HepG2 (cell line): Measurements from ENCODE around the gene BICRAL. TPM values are rescaled to one million over a fixed set of nuclear protein-coding genes. Genes with fewer than 3 reads are reported as not detected.
A peak's percentile ranks its signal among the peaks of the same experiment; 100 is the strongest.

Experiments
- CENPX ChIP-seq: sonication (generic); formaldehyde crosslinking; IDR thresholded peaks from 2 replicates; pipeline ENCODE4 v1.9.0; 2021; ENCODE audit warnings: mild to moderate bottlenecking, missing genetic modification reagents, moderate library complexity
- EP300 ChIP-seq, 3 experiments: sonication (generic) in 1 of 3; formaldehyde crosslinking in 1 of 3; IDR thresholded peaks; 2 replicates each; pipeline versions ENCODE4 v1.5.1 to v1.6.1; 2011 to 2020; ENCODE audit warnings: low read depth in 2 of 3, low read length in 2 of 3, borderline replicate concordance in 1 of 3, improper control_type of control experiment in 1 of 3, mild to moderate bottlenecking in 1 of 3, missing genetic modification reagents in 1 of 3, moderate library complexity in 1 of 3
- ESRRA ChIP-seq: sonication (generic); formaldehyde crosslinking; IDR thresholded peaks from 2 replicates; pipeline ENCODE4 v1.5.1; 2020; ENCODE audit warnings: mild to moderate bottlenecking, low read depth, missing genetic modification reagents
- FLYWCH1 ChIP-seq: sonication (generic); formaldehyde crosslinking; IDR thresholded peaks from 2 replicates; pipeline ENCODE4 v1.8.1; 2023; ENCODE audit warnings: mild to moderate bottlenecking, missing genetic modification reagents
- FOXO1 ChIP-seq: sonication (generic); formaldehyde crosslinking; IDR thresholded peaks from 2 replicates; pipeline ENCODE4 v1.4.0; 2020; ENCODE audit warnings: missing genetic modification reagents
- HES4 ChIP-seq: sonication (generic); formaldehyde crosslinking; IDR thresholded peaks from 2 replicates; pipeline ENCODE4 v1.9.0; 2021; ENCODE audit warnings: mild to moderate bottlenecking, missing genetic modification reagents, borderline replicate concordance
- HNF4G ChIP-seq, 2 experiments: sonication (generic) in 1 of 2; formaldehyde crosslinking in 1 of 2; IDR thresholded peaks; 2 replicates each; pipeline versions ENCODE4 v1.4.0 to v1.6.1; 2011 to 2020; ENCODE audit warnings: borderline replicate concordance in 2 of 2, low read depth in 2 of 2, mild to moderate bottlenecking in 2 of 2, low read length in 1 of 2, missing genetic modification reagents in 1 of 2, moderate library complexity in 1 of 2
- KDM5A ChIP-seq: fragments of 200-600 bp; sonication (generic); IDR thresholded peaks from 2 replicates; pipeline ENCODE4 v1.7.0; 2018; ENCODE audit warnings: antibody characterized with exemption, mild to moderate bottlenecking, low read length, borderline replicate concordance
- MED1 ChIP-seq: sonication (generic); formaldehyde crosslinking; IDR thresholded peaks from 2 replicates; pipeline ENCODE4 v1.4.0; 2020; ENCODE audit warnings: missing genetic modification reagents
- MIXL1 ChIP-seq: IDR thresholded peaks from 2 replicates; pipeline ENCODE4 v1.6.1; 2016
- PHF20 ChIP-seq: sonication (generic); formaldehyde crosslinking; IDR thresholded peaks from 2 replicates; pipeline ENCODE4 v1.5.0; 2020; ENCODE audit warnings: mild to moderate bottlenecking, missing genetic modification reagents
- PITX1 ChIP-seq: sonication (generic); formaldehyde crosslinking; IDR thresholded peaks from 2 replicates; pipeline ENCODE4 v1.5.1; 2020; ENCODE audit warnings: mild to moderate bottlenecking, missing genetic modification reagents
- PPARG ChIP-seq: conservative IDR thresholded peaks from 2 replicates; pipeline ENCODE4 v1.6.1; 2016; ENCODE audit warnings: missing biosample characterization, missing genetic modification reagents
- ZNF326 ChIP-seq: sonication (generic); formaldehyde crosslinking; IDR thresholded peaks from 2 replicates; pipeline ENCODE4 v1.4.0; 2020; ENCODE audit warnings: missing genetic modification reagents, borderline replicate concordance
- ZNF350 ChIP-seq: sonication (generic); formaldehyde crosslinking; IDR thresholded peaks from 2 replicates; pipeline ENCODE4 v1.4.0; 2020; ENCODE audit warnings: mild to moderate bottlenecking, low read depth, missing genetic modification reagents, borderline replicate concordance
- ZNF543 ChIP-seq: sonication (generic); formaldehyde crosslinking; IDR thresholded peaks from 2 replicates; pipeline ENCODE4 v1.4.0; 2020; ENCODE audit warnings: mild to moderate bottlenecking, missing genetic modification reagents
- ZNF629 ChIP-seq: sonication (generic); formaldehyde crosslinking; conservative IDR thresholded peaks from 2 replicates; pipeline ENCODE4 v1.5.0; 2020; ENCODE audit warnings: missing genetic modification reagents
- ZSCAN29 ChIP-seq: sonication (generic); formaldehyde crosslinking; conservative IDR thresholded peaks from 2 replicates; pipeline ENCODE4 v1.4.0; 2020; ENCODE audit warnings: mild to moderate bottlenecking, missing genetic modification reagents
- polyA plus RNA-seq, 8 experiments: library from polyadenylated mRNA; depleted of rRNA in 3 of 8; stranded (reverse) in 7 of 8; unstranded in 1 of 8; fragments of >200 nt; fragmentation: Illumina TruSeq in 4 of 8; extraction: Trizol in 4 of 8; gene quantifications; 2 replicates each; pipeline versions ENCODE4 v1.2.1 to v1.2.3, GENCODE V29; 2011 to 2016; ENCODE audit warnings: low read depth in 4 of 8, missing spikeins in 1 of 8, mixed read lengths in 1 of 8; ENCODE audit not compliant: insufficient read depth in 1 of 8
- total RNA-seq, 5 experiments: library from RNA; depleted of rRNA; stranded (reverse); fragments of >200 nt; fragmentation: Illumina TruSeq; extraction: Trizol; gene quantifications; 2 replicates each; pipeline ENCODE4 v1.2.3, GENCODE V29; 2016; ENCODE audit warnings: low read depth in 1 of 5
- TF ChIP-seq, protein P1 (sequence below): sonication (generic); formaldehyde crosslinking; IDR thresholded peaks from 2 replicates; pipeline ENCODE4 v1.4.0; 2020; ENCODE audit warnings: missing genetic modification reagents
- TF ChIP-seq, protein P2 (sequence below): sonication (generic); formaldehyde crosslinking; IDR thresholded peaks from 2 replicates; pipeline ENCODE4 v1.5.1; 2020; ENCODE audit warnings: mild to moderate bottlenecking, missing genetic modification reagents
- TF ChIP-seq, protein P3 (sequence below): sonication (generic); formaldehyde crosslinking; IDR thresholded peaks from 2 replicates; pipeline ENCODE4 v1.8.0; 2022; ENCODE audit warnings: missing genetic modification reagents, mild to moderate bottlenecking, moderate library complexity, borderline replicate concordance

BICRAL gene
- total and polyA plus RNA-seq, 2 of the 13 experiments (the other 11 are each of a cell fraction or from before 2014, with no cell fraction given) = 5.0 to 13.5 TPM

DNA sequence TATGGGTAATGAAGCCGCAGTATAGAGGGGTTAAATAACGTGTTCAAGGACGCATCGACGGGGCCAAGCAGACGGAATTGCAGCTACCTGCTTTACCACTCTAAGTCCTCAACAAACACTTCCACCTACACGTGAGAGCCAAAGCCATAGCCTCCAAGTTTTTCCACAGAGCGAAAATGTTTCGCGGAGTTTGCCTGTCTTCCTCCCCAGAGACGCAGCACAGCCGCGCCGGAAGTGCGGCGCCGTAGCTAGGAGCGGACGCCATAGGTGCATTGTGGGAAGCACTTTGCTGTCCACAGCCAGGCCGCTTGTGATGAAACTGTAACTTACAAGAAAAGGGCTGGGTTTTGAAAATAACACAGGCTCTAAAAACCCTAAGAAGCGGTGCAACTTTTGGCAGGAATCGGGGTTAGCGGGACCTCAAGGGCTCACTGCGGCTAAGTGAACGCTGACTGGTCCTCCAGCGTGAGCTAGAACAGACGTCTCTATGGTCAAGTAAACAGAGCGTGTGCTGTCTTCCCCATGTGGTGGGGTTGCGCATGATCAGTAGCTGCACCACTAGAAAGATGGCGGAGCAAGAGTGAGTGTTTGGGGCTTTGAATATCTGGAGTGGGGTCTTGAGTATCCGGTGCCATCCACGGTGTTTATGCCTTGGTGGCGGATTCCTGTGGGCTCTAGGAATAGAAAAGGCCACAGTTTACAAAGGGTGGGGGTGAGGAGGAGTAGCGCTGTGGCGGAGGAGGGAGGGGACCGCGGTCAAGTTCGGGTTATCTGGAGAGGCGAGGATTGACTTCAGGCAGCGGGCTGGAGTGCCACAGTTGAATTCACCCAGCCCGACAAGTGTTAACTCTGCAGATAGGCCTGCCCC lies 97.8 kb downstream of the BICRAL start, which contains the start of gene RPL7L1 (continued):
- TF ChIP-seq ZNF629 (peak; percentile 90), PPARG (CRISPR knock-in tag) (peak; percentile 10), KDM5A (peak; percentile 87), ZNF350 (CRISPR knock-in tag) (peak; percentile 89), FOXO1 (CRISPR knock-in tag) (peak; percentile 53; the same call in 1 of the 2 replicates), ZNF326 (CRISPR knock-in tag) (no peak), PHF20 (CRISPR knock-in tag) (peak; percentile 98), PITX1 (CRISPR knock-in tag) (peak; percentile 77), HNF4G (IDR thresholded peaks at IDR 0.05; ENCODE audit: borderline replicate concordance, low read depth, low read length) (no peak), HNF4G (CRISPR knock-in tag; IDR thresholded peaks at IDR 0.05; ENCODE audit: borderline replicate concordance, low read depth) (0 out of 2 replicates have a peak, but pooled peaks have one; percentile 18), EP300 (IDR thresholded peaks at IDR 0.05; ENCODE audit: low read depth in 2 of 2, low read length in 2 of 2) (peak; percentile 17 to 20; a peak in 2 of 4 replicates), EP300 (CRISPR knock-in tag; IDR thresholded peaks at IDR 0.05; ENCODE audit: borderline replicate concordance) (peak; percentile 18), MED1 (CRISPR knock-in tag) (peak; percentile 81), FLYWCH1 (CRISPR knock-in tag) (no peak), ZSCAN29 (CRISPR knock-in tag) (peak; percentile 88), ZNF543 (CRISPR knock-in tag) (peak; percentile 86), ESRRA (CRISPR knock-in tag) (peak; percentile 48; the same call in 1 of the 2 replicates), CENPX (CRISPR knock-in tag) (no peak), HES4 (CRISPR knock-in tag) (no peak), MIXL1 (CRISPR knock-in tag) (no peak)
- TF ChIP-seq, protein P1, sequence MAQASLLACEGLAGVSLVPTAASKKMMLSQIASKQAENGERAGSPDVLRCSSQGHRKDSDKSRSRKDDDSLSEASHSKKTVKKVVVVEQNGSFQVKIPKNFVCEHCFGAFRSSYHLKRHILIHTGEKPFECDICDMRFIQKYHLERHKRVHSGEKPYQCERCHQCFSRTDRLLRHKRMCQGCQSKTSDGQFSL = peak; percentile 12; the same call in 1 of the 2 replicates
- TF ChIP-seq, protein P2, sequence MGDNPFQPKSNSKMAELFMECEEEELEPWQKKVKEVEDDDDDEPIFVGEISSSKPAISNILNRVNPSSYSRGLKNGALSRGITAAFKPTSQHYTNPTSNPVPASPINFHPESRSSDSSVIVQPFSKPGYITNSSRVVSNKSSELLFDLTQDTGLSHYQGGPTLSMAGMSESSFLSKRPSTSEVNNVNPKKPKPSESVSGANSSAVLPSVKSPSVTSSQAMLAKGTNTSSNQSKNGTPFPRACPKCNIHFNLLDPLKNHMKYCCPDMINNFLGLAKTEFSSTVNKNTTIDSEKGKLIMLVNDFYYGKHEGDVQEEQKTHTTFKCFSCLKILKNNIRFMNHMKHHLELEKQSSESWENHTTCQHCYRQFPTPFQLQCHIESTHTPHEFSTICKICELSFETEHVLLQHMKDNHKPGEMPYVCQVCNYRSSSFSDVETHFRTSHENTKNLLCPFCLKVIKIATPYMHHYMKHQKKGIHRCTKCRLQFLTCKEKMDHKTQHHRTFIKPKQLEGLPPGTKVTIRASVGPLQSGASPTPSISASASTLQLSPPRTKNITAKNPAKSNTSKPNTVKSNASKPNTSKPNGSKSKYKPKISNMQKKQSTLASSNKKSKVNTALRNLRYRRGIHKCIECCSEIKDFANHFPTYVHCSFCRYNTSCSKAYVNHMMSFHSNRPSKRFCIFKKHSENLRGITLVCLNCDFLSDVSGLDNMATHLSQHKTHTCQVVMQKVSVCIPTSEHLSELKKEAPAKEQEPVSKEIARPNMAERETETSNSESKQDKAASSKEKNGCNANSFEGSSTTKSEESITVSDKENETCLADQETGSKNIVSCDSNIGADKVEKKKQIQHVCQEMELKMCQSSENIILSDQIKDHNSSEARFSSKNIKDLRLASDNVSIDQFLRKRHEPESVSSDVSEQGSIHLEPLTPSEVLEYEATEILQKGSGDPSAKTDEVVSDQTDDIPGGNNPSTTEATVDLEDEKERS (CRISPR knock-in tag) = peak; percentile 91; the same call in 1 of the 2 replicates
- TF ChIP-seq, protein P3, sequence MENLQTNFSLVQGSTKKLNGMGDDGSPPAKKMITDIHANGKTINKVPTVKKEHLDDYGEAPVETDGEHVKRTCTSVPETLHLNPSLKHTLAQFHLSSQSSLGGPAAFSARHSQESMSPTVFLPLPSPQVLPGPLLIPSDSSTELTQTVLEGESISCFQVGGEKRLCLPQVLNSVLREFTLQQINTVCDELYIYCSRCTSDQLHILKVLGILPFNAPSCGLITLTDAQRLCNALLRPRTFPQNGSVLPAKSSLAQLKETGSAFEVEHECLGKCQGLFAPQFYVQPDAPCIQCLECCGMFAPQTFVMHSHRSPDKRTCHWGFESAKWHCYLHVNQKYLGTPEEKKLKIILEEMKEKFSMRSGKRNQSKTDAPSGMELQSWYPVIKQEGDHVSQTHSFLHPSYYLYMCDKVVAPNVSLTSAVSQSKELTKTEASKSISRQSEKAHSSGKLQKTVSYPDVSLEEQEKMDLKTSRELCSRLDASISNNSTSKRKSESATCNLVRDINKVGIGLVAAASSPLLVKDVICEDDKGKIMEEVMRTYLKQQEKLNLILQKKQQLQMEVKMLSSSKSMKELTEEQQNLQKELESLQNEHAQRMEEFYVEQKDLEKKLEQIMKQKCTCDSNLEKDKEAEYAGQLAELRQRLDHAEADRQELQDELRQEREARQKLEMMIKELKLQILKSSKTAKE (CRISPR knock-in tag) = no peak; the same call in 1 of the 2 replicates
